Loucy (cell line): ENCODE results near the gene PLD5.

Experiments used
- EZH2phosphoT487 ChIP-seq: fragments of 200-600 bp; IDR thresholded peaks from 2 replicates; pipeline ENCODE4 v1.6.1; 2018; ENCODE audit warnings: antibody characterized with exemption, mild to moderate bottlenecking, moderate library complexity, borderline replicate concordance
- TF ChIP-seq, protein P1 (sequence below): fragments of 200-600 bp; sonication (generic); conservative IDR thresholded peaks from 2 replicates; pipeline ENCODE4 v1.5.1; 2014; ENCODE audit warnings: mild to moderate bottlenecking, antibody characterized with exemption, low read length

DNA sequence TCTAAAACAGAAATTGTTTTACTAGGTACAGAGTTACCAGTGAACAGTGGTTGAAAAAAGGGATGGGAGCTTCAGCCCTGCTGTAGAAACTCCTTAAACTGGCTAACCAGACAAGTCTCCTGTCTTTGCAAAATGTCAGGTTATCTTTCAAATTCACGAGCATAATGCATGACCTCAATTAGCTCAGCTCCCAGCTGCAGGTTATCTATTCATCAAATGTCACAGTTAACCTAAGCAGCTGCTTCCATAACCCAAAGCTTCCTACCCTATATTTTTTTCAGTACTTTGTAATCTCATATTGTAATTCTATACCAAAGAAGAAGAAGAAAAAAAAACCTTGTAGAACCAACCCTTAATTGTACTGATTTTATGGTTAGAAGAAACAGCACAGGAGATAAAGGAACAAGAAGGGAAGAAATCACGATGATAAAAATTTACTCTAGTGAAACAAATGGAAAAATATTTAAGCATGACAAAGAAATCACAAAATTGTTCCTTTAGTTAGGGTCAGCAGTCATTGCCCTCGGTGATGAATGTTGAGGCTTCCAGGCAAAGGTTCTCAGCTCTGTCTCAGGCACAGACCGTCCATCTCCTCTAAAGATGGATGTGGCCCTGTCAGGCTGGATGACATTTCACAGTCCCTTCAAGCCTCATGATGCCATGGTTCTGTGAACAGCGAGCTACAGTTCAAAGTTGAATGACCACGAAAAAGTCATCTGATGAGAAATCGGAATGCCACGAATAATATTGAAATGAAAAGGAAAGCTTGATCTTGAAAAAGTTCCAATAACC is 95.9 kb downstream of the PLD5 start:
- TF ChIP-seq, protein P1, sequence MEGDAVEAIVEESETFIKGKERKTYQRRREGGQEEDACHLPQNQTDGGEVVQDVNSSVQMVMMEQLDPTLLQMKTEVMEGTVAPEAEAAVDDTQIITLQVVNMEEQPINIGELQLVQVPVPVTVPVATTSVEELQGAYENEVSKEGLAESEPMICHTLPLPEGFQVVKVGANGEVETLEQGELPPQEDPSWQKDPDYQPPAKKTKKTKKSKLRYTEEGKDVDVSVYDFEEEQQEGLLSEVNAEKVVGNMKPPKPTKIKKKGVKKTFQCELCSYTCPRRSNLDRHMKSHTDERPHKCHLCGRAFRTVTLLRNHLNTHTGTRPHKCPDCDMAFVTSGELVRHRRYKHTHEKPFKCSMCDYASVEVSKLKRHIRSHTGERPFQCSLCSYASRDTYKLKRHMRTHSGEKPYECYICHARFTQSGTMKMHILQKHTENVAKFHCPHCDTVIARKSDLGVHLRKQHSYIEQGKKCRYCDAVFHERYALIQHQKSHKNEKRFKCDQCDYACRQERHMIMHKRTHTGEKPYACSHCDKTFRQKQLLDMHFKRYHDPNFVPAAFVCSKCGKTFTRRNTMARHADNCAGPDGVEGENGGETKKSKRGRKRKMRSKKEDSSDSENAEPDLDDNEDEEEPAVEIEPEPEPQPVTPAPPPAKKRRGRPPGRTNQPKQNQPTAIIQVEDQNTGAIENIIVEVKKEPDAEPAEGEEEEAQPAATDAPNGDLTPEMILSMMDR: no peak
- no peak for TF ChIP-seq EZH2phosphoT487
